Measurements from ENCODE around the gene CCDC63.

Gene CCDC63

DNA sequence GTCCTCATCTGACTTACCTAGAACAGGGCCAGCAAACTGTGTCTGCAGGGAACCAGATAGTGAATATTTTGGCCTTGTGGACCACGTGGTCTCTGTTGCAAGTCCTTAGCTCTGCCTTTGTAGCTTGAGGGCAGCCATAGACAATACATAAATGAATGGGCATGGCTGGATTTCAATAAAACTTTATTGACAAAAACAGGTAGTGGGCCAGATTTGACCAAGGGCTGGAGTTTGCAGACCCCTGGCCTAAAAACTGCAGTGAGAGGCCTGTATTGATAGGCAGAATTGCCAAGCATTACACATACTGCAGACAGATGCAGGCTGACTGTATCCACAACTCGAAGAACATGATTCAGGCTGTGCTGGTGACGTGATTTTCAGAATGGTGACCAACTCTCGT, 25.3 kb downstream of the CCDC63 start:
- no peak overlapping the region for H3K4me3 ChIP-seq (ENCODE audit: low read depth, low read length)
- TF ChIP-seq CTCF (IDR thresholded peaks at IDR 0.05; ENCODE audit: control insufficient read depth, extremely low read depth, insufficient read depth): no peak
- DNase-seq (ENCODE audit: low read depth): no peak

- no peak for TF ChIP-seq CTCF (IDR thresholded peaks at IDR 0.05; ENCODE audit: control insufficient read depth, extremely low read depth, insufficient read depth)
- H3K4me3 ChIP-seq (ENCODE audit: low read depth, low read length): no peak overlapping the region
- DNase-seq (ENCODE audit: low read depth): no peak
Observed at GRCh38 chr12:110874351-110874750, 27.6 kb downstream of the CCDC63 start.

DNA sequence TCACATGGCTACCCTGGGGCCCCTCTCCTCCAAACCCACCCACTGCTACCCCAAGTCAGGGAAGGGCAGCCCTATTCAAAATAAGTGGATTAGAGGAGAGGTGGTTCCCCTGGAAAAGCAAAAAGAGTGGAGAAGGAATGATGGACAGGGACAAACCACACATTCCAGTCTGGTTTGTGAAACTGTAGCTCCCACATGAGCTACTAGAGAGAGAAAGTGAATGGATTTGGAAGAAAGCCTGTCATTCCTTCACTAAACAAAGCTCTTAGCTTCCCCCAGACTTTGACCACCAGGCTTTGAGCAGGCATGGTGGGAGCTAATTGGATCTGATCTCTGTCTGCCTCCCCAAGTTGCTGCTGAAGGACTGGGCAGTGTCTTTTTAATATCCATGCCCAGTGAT, 28.0 kb downstream of the CCDC63 start:
- H3K4me3 ChIP-seq (ENCODE audit: low read depth, low read length): no peak overlapping the region
- TF ChIP-seq CTCF (IDR thresholded peaks at IDR 0.05; ENCODE audit: control insufficient read depth, extremely low read depth, insufficient read depth): no peak
- DNase-seq (ENCODE audit: low read depth): no peak

DNA sequence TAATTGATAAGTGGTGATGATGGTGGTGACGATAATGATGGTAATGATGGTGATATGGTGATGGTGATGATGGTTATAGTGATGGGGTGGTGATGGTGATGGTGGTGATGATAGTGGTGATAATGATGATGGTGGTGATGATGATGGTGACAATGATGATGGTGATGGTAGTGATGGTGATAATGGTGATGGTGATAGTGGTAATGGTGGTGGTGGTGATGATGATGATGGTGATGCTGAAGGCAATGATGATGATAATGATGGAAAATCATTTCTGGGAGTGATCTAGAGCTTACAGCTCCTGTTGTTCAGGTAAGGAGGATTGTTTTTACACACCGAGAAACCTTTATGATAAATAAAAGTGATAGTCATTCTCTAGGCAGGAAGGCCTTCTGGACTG, 33.9 kb downstream of the CCDC63 start:
- DNase-seq (ENCODE audit: low read depth): no peak
- no peak overlapping the region for H3K4me3 ChIP-seq (ENCODE audit: low read depth, low read length)

DNA sequence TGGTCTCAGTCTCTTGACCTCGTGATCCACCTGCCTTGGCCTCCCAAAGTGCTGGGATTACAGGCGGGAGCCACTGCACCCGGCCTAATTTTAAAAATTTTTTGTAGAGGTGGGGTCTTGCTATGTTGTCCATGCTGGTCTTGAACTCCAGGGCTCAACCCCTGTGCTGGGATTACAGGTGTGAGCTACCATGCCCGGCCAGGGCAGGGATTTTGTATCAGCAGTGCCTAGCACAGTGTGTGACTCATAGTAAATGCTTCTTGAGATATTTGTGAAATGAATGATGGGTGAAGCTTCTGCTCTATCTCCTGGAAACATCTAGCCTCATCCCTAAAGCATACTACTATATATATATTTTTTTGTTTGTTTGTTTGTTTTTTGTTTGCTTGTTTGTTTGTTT, 36.5 kb downstream of the CCDC63 start:
- TF ChIP-seq CTCF (IDR thresholded peaks at IDR 0.05; ENCODE audit: control insufficient read depth, extremely low read depth, insufficient read depth): no peak
- no peak for DNase-seq (ENCODE audit: low read depth)
- no peak overlapping the region for H3K4me3 ChIP-seq (ENCODE audit: low read depth, low read length)

More for the DNA sequence above, 33.9 kb downstream of the CCDC63 start:
- TF ChIP-seq CTCF (IDR thresholded peaks at IDR 0.05; ENCODE audit: control insufficient read depth, extremely low read depth, insufficient read depth): no peak

DNA sequence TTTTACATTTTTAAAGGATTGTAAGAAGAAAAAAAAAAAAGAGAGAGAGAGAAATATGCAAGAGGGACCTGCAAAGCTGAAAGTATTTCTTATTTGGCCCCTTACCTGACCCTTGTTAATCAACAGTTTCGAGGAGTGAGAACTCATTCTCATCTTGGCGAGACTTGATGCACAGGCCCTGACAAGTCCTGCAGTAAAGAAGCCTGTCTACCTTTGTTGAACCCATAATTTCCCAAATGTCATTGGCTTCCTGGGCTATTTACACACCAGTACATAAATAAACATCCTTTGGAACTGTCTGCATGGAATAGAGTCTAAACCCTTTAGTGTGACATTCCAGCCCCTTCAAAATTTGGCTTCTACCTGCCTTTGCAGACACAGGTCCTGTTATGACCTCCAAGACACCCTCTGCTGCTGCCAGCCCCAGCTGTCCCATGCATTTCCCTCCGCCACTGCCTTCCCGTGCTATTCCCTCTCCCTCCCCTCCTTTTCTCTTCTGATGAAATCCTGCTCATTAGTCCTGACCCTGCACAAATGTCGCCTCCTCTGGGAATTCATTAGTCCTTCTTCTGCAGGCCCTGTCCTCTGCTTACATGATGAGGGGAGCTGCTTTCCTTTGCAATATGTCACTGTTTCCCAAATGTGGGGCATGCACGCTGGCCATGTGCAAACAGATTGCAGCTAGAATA, 38.5 kb downstream of the CCDC63 start:
- no peak overlapping the region for H3K4me3 ChIP-seq (ENCODE audit: low read depth, low read length)
- DNase-seq (ENCODE audit: low read depth): no peak
- no peak for TF ChIP-seq CTCF (IDR thresholded peaks at IDR 0.05; ENCODE audit: control insufficient read depth, extremely low read depth, insufficient read depth)

Measured in LNCaP clone FGC (cell line).